ENCODE measurements around the gene ARHGEF4. TPM values are rescaled to one million over a fixed set of nuclear protein-coding genes. Genes with fewer than 3 reads are reported as not detected.
A peak's percentile ranks its signal among the peaks of the same experiment; 100 is the strongest.

Gene ARHGEF4
- total RNA-seq, 2 experiments from 2014 or later, result 4.2 to 4.3 TPM

GRCh38 chr2:131031875-131032274, 195.2 kb downstream of the ARHGEF4 start:
- H3K4me1 Mint-ChIP-seq (ENCODE audit: low read depth), result peaks cover 12% of the 10 kb centered on the region
- no peaks in the 10 kb centered on the region for H3K9me3 Mint-ChIP-seq
- no peak for TF ChIP-seq CTCF (IDR thresholded peaks at IDR 0.05)
- no peak overlapping the region for H3K4me3 Mint-ChIP-seq
- ChIA-PET CTCF (no interaction called here), POLR2A (no interaction called here)
- peaks cover 14% of the 10 kb centered on the region for H3K27me3 Mint-ChIP-seq
- no peaks in the 10 kb centered on the region for H3K36me3 Mint-ChIP-seq (ENCODE audit: low read depth)
- no peak for DNase-seq
- no peak overlapping the region for H3K27ac Mint-ChIP-seq
- no peak for ATAC-seq
- intact Hi-C loops (cut with micrococcal nuclease), result no loop called here

GRCh38 chr2:131032393-131032836, 195.7 kb downstream of the ARHGEF4 start:
- ATAC-seq (no peak), DNase-seq (no peak)
- ChIA-PET CTCF (no interaction called here), POLR2A (no interaction called here)
- H3K4me3 Mint-ChIP-seq, result no peak overlapping the region
- intact Hi-C loops (cut with micrococcal nuclease), result no loop called here
- peaks cover 12% of the 10 kb centered on the region for H3K4me1 Mint-ChIP-seq (ENCODE audit: low read depth)
- TF ChIP-seq CTCF (IDR thresholded peaks at IDR 0.05), result no peak
- H3K27me3 Mint-ChIP-seq, result peaks cover 10% of the 10 kb centered on the region
- H3K27ac Mint-ChIP-seq, result no peak overlapping the region
- H3K9me3 Mint-ChIP-seq, result no peaks in the 10 kb centered on the region
- no peaks in the 10 kb centered on the region for H3K36me3 Mint-ChIP-seq (ENCODE audit: low read depth)

- peaks cover 17% of the 10 kb centered on the region for H3K4me1 Mint-ChIP-seq (ENCODE audit: low read depth)
- no peaks in the 10 kb centered on the region for H3K9me3 Mint-ChIP-seq
- no peak for TF ChIP-seq CTCF (IDR thresholded peaks at IDR 0.05)
- no peak overlapping the region for H3K4me3 Mint-ChIP-seq
- no peaks in the 10 kb centered on the region for H3K36me3 Mint-ChIP-seq (ENCODE audit: low read depth)
- peaks cover 10% of the 10 kb centered on the region for H3K27me3 Mint-ChIP-seq
- no peak for ATAC-seq
- intact Hi-C loops (cut with micrococcal nuclease), result no loop called here
- ChIA-PET POLR2A (no interaction called here), CTCF (no interaction called here)
- DNase-seq, result no peak
- H3K27ac Mint-ChIP-seq, result no peak overlapping the region
These were observed 197.0 kb downstream of the ARHGEF4 start for GRCh38 chr2:131033786-131034121.

GRCh38 chr2:131034122-131035051, 197.7 kb downstream of the ARHGEF4 start:
- POLR2A ChIA-PET, result no interaction called here
- intact Hi-C loops (cut with micrococcal nuclease), result no loop called here
- H3K27ac Mint-ChIP-seq, result no peak overlapping the region

More at GRCh38 chr2:131034122-131035051, 197.7 kb downstream of the ARHGEF4 start:
- H3K36me3 Mint-ChIP-seq (ENCODE audit: low read depth), result no peaks in the 10 kb centered on the region
- TF ChIP-seq CTCF (IDR thresholded peaks at IDR 0.05), result no peak
- H3K4me3 Mint-ChIP-seq, result peak overlapping the region; percentile 50
- ATAC-seq, result peak; percentile 82
- DNase-seq, result peak; percentile 60
- peaks cover 10% of the 10 kb centered on the region for H3K27me3 Mint-ChIP-seq
- H3K9me3 Mint-ChIP-seq, result no peaks in the 10 kb centered on the region
- peaks cover 22% of the 10 kb centered on the region for H3K4me1 Mint-ChIP-seq (ENCODE audit: low read depth)
- CTCF ChIA-PET, result no interaction called here

Measured in activated CD8-positive, alpha-beta T cell treated with anti-CD3 and anti-CD28 coated beads for 36 hours (primary cell).